OCI-LY1 (cell line): Measurements from ENCODE around the gene SLC6A3.

Source experiments
- EZH2 ChIP-seq: fragments of 200-600 bp; sonication (generic), shearing (Covaris generic); IDR thresholded peaks from 2 replicates; pipeline ENCODE4 v1.8.0; 2017; ENCODE audit warnings: borderline replicate concordance, mixed run types, mild to moderate bottlenecking, antibody characterized with exemption, low read length, moderate library complexity, mixed read lengths
- TF ChIP-seq, protein P1 (sequence below): fragments of 200-600 bp; sonication (generic), shearing (Covaris generic); IDR thresholded peaks from 2 replicates; pipeline ENCODE4 v1.5.1; 2017; ENCODE audit warnings: mild to moderate bottlenecking, antibody characterized with exemption, low read length, moderate library complexity, mixed read lengths

DNA sequence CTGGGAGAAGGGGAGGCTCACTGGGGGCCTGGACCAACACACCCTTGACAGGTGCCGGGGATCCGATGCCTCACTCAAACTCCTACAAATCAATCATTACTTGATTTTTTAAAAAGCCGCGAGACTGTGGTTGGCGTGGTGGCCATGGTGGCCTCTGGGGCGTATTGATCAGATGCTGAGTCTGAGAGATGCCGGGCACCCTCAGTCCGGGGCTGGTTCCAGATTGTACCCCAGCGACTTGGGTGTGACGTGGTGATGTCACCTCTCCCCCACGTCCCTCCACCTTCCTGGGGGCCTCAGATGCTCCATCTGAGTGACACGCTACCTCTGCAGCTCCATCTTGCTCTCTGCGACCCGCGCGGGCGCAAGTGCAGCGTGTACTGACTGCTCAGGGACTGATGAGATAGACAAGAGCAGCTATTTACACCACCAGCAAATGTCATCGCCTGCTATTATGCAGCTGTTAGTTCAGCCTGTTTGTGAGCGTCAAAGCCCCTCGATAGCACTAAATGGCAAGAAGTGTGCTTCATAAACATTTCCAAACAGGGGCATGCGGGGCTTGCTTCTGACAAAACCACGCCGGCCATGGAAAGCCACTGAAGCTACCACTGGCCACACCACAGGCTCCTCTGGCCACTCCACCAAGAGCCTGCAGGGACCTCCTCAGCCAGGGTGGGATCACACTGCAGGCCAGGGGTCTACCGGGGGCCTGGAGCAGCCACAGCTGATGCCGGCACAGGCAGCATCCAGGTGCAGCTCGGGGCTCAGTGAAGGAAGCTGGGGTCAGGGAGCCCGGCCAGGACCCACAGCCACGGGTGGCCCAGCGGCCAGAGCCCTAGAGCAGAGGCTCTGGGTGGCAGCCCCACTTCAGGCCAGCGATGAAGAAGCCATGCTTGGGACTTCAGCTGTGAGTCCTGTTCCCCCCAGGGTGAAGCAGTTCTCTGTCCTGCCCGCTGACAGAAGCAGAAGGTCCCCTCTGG is 50.1 kb downstream of the SLC6A3 start:
- TF ChIP-seq EZH2: no peak
- TF ChIP-seq, protein P1, sequence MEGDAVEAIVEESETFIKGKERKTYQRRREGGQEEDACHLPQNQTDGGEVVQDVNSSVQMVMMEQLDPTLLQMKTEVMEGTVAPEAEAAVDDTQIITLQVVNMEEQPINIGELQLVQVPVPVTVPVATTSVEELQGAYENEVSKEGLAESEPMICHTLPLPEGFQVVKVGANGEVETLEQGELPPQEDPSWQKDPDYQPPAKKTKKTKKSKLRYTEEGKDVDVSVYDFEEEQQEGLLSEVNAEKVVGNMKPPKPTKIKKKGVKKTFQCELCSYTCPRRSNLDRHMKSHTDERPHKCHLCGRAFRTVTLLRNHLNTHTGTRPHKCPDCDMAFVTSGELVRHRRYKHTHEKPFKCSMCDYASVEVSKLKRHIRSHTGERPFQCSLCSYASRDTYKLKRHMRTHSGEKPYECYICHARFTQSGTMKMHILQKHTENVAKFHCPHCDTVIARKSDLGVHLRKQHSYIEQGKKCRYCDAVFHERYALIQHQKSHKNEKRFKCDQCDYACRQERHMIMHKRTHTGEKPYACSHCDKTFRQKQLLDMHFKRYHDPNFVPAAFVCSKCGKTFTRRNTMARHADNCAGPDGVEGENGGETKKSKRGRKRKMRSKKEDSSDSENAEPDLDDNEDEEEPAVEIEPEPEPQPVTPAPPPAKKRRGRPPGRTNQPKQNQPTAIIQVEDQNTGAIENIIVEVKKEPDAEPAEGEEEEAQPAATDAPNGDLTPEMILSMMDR: no peak
